Measurements from ENCODE around the gene WNT9A. TPM values are rescaled to one million over a fixed set of nuclear protein-coding genes. Genes with fewer than 3 reads are reported as not detected.
A peak's percentile ranks its signal among the peaks of the same experiment; 100 is the strongest.

The WNT9A gene
- polyA plus RNA-seq, 3 donors = not detected

DNA sequence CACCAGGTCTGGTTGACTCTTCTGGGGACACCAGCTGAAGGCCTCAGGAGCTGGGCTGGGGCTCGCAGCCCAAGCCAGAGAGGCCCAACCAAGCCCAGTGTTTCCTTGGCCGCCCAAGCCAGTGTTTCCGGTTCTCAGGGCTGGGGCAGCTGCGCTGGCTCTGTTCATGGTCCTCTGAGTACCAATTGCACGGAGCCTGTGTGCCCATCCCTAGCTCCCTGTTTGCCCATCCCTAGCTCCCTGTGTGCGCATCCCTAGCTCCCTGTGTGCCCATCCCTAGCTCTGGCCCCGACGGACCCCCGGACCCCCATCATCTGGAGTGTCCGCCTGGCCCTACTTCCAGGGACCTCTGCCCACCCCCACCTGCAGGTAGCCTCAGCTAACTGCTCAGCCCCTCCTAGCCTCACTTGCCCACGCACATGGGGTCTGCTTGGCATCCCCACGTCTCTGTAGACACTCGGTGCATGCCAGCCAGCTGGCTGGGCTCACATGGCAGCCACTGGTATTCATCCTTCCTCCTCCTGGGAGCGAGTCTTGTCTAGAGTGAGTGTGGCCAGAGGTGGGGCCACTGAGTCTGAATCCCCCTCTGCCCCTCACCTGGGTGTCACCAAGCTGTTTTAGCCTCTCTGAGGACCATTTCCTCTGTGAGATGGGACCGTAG lies 64.0 kb downstream of the WNT9A start:
- Mint-ChIP-seq H3K4me3 (no peak overlapping the region), H3K27me3 (ENCODE audit: low read depth in 3 of 3) (peaks cover 2 to 5% (median 5%) of the 10 kb centered on the region in 3 donors), H3K27ac (peak overlapping the region in 1 of 7 donors; percentile 18), H3K9me3 (peaks cover 0 to 1% (median 0%) of the 10 kb centered on the region in 7 donors), H3K4me1 (peaks cover 12% of the 10 kb centered on the region), H3K36me3 (no peaks in the 10 kb centered on the region)
- H3K4me3 ChIP-seq (replicated peaks in 1 of 3; ENCODE audit: low read depth in 2 of 3, low read length in 3 of 3) = no peak overlapping the region
- no peaks in the 10 kb centered on the region for H3K36me3 ChIP-seq (replicated peaks in 1 of 2; ENCODE audit: control insufficient read depth in 1 of 2, insufficient read depth in 2 of 2, low read length in 2 of 2)
- no peak overlapping the region for H2AFZ ChIP-seq (ENCODE audit: insufficient read depth, low read depth, low read length, poor library complexity, severe bottlenecking)
- H3K4me2 ChIP-seq (replicated peaks; ENCODE audit: extremely low read depth, low read length, poor library complexity, severe bottlenecking) = no peak overlapping the region
- no peak overlapping the region for H3K9ac ChIP-seq (ENCODE audit: insufficient read depth, low read length, poor library complexity, severe bottlenecking)
- peaks cover 0 to 4% of the 10 kb centered on the region in 2 donors for H3K27me3 ChIP-seq (ENCODE audit: control insufficient read depth in 2 of 2, insufficient read depth in 2 of 2, low read length in 2 of 2)
- H3K79me2 ChIP-seq (ENCODE audit: insufficient read depth, low read length) = no peaks in the 10 kb centered on the region
- DNase-seq = peak in 1 of 3 donors; percentile 2
- H4K20me1 ChIP-seq (ENCODE audit: insufficient read depth, low read length) = no peaks in the 10 kb centered on the region
- WGBS (ENCODE audit: insufficient coverage) = 92% methylated on average over 12 of the region's 15 CpGs
- H3K9me3 ChIP-seq (replicated peaks in 1 of 2; ENCODE audit: control insufficient read depth in 1 of 2, insufficient read depth in 1 of 2, low read length in 2 of 2) = no peaks in the 10 kb centered on the region
- peaks cover 5 to 23% of the 10 kb centered on the region in 2 donors for H3K4me1 ChIP-seq (ENCODE audit: control insufficient read depth in 1 of 2, insufficient read depth in 2 of 2, low read length in 2 of 2)
- intact Hi-C loops (cut with micrococcal nuclease) = no loop called here
- TF ChIP-seq, protein P1, sequence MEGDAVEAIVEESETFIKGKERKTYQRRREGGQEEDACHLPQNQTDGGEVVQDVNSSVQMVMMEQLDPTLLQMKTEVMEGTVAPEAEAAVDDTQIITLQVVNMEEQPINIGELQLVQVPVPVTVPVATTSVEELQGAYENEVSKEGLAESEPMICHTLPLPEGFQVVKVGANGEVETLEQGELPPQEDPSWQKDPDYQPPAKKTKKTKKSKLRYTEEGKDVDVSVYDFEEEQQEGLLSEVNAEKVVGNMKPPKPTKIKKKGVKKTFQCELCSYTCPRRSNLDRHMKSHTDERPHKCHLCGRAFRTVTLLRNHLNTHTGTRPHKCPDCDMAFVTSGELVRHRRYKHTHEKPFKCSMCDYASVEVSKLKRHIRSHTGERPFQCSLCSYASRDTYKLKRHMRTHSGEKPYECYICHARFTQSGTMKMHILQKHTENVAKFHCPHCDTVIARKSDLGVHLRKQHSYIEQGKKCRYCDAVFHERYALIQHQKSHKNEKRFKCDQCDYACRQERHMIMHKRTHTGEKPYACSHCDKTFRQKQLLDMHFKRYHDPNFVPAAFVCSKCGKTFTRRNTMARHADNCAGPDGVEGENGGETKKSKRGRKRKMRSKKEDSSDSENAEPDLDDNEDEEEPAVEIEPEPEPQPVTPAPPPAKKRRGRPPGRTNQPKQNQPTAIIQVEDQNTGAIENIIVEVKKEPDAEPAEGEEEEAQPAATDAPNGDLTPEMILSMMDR (IDR thresholded peaks at IDR 0.05) = no peak
- no peak overlapping the region for H3K27ac ChIP-seq (ENCODE audit: low read depth in 1 of 2, low read length in 2 of 2)

DNA sequence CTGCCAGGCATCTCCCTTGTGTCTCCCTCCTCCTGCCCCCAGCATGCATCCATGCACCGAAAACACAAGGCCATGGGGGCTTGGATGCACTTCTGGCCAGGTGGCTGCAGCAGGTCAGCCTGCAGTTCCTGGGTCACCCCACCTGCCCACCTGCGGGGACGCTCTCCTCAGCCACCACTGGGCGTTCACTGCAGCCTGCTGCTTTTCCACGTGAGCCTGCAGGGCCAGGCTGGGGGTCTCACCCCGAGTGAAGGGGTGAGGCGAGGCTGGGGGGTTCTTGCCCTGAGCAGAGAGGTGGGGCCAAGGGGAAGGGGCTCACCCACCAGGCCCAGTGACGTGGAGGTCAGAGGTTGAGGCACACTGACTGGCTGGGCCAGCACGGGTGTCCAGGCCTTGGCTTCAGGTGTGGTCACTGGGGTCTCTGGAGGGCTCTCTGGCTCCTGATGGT lies 64.6 kb downstream of the WNT9A start:
- DNase-seq = peak in 1 of 3 donors; percentile 1
- H3K27me3 ChIP-seq (ENCODE audit: control insufficient read depth in 2 of 2, insufficient read depth in 2 of 2, low read length in 2 of 2) = peaks cover 0 to 4% of the 10 kb centered on the region in 2 donors
- H3K9me3 ChIP-seq (replicated peaks in 1 of 2; ENCODE audit: control insufficient read depth in 1 of 2, insufficient read depth in 1 of 2, low read length in 2 of 2) = no peaks in the 10 kb centered on the region
- H3K9ac ChIP-seq (ENCODE audit: insufficient read depth, low read length, poor library complexity, severe bottlenecking) = no peak overlapping the region
- H3K36me3 ChIP-seq (replicated peaks in 1 of 2; ENCODE audit: control insufficient read depth in 1 of 2, insufficient read depth in 2 of 2, low read length in 2 of 2) = no peaks in the 10 kb centered on the region
- H3K27me3 Mint-ChIP-seq (ENCODE audit: low read depth in 3 of 3) = peaks cover 2 to 7% (median 5%) of the 10 kb centered on the region in 3 donors
- no peaks in the 10 kb centered on the region for H4K20me1 ChIP-seq (ENCODE audit: insufficient read depth, low read length)
- H3K36me3 Mint-ChIP-seq = no peaks in the 10 kb centered on the region
- H3K4me1 Mint-ChIP-seq = peaks cover 12% of the 10 kb centered on the region
- H3K27ac ChIP-seq (ENCODE audit: low read depth in 1 of 2, low read length in 2 of 2) = no peak overlapping the region
- WGBS (ENCODE audit: insufficient coverage) = 94% methylated on average over 8 of the region's 9 CpGs
- H3K4me3 Mint-ChIP-seq = no peak overlapping the region
- H3K4me3 ChIP-seq (replicated peaks in 1 of 3; ENCODE audit: low read depth in 2 of 3, low read length in 3 of 3) = no peak overlapping the region
- peaks cover 0 to 1% (median 0%) of the 10 kb centered on the region in 7 donors for H3K9me3 Mint-ChIP-seq
- H3K4me1 ChIP-seq (ENCODE audit: control insufficient read depth in 1 of 2, insufficient read depth in 2 of 2, low read length in 2 of 2) = peaks cover 5 to 23% of the 10 kb centered on the region in 2 donors
- no peak overlapping the region for H3K27ac Mint-ChIP-seq
- intact Hi-C loops (cut with micrococcal nuclease) = no loop called here
- no peak overlapping the region for H2AFZ ChIP-seq (ENCODE audit: insufficient read depth, low read depth, low read length, poor library complexity, severe bottlenecking)
- H3K4me2 ChIP-seq (replicated peaks; ENCODE audit: extremely low read depth, low read length, poor library complexity, severe bottlenecking) = no peak overlapping the region
- no peaks in the 10 kb centered on the region for H3K79me2 ChIP-seq (ENCODE audit: insufficient read depth, low read length)
- TF ChIP-seq, protein P1 (IDR thresholded peaks at IDR 0.05) = no peak

Measured in CD14-positive monocyte (primary cell).